ENCODE measurements around the gene MARCKS. TPM values are rescaled to one million over a fixed set of nuclear protein-coding genes. Genes with fewer than 3 reads are reported as not detected.

Gene MARCKS
- total RNA-seq, 2 experiments from 2014 or later, result 0.27 to 0.42 TPM

Other genes with a start within 250 kb of the MARCKS start
- gene HDAC2, start 113.8 kb downstream of the MARCKS start, total RNA-seq, result 100 to 1,000 TPM in 1 of 2 experiments, 10 to 100 TPM in 1; 96.0 to 101 TPM

Data from activated CD4-positive, alpha-beta T cell treated with anti-CD3 and anti-CD28 coated beads for 36 hours (primary cell).